K562 (cell line): Measurements from ENCODE around the gene SPAG16. TPM values are rescaled to one million over a fixed set of nuclear protein-coding genes. Genes with fewer than 3 reads are reported as not detected.

Source experiments
- ATAC-seq: fragments of 200-7000 bp; cut with Tn5 transposase; 3 replicates; pipeline ENCODE4 v1.9.1; 2020; ENCODE audit warnings: moderate library complexity
- BruUV-seq: library from RNA; stranded (reverse); fragments of 400-500 nt; replicated peaks from 2 replicates; lab custom pipeline; 2021; lab: Mats Ljungman, UMichigan
- CTCF ChIA-PET: fragments of 300-600 bp; formaldehyde crosslinking; extraction: SDS; loops from one replicate; lab custom pipeline; 2021; ENCODE audit warnings: low intra/inter-chr PET ratio; lab: Yijun Ruan, JAX
- POLR2A ChIA-PET: fragments of 300-600, 350-650 bp; sonication (Branson Sonifier 250); formaldehyde crosslinking; extraction: SDS; loops from one replicate; lab custom pipeline; 2021; ENCODE audit warnings: antibody characterized with exemption, inconsistent platforms; lab: Yijun Ruan, JAX
- DNase-seq, 4 experiments: peaks; one replicate each; pipeline versions ENCODE4 v3.0.0 to v3.0.0-alpha.2; 2011 to 2018; ENCODE audit warnings: low spot score in 3 of 4, mixed read lengths in 3 of 4; ENCODE audit errors: extremely low read depth in 1 of 4
- FAIRE-seq: peaks from 2 replicates; lab custom pipeline; 2011; peaks lifted over from hg19 to GRCh38; lab: Jason Lieb, UNC
- H2AFZ ChIP-seq: 2 replicates; pipeline ENCODE4 v1.6.0; 2011; ENCODE audit warnings: low read depth, low read length, control low read depth, inconsistent platforms
- H3K27ac ChIP-seq: fragments of 200-600 bp; 3 replicates; pipeline ENCODE4 v1.8.0; 2011; ENCODE audit warnings: low read depth, mild to moderate bottlenecking, control low read depth, inconsistent platforms, low read length, moderate library complexity, mixed read lengths; ENCODE audit errors: extremely low read depth
- H3K27me3 ChIP-seq, 2 experiments: fragments of 300-600 bp in 1 of 2; 2 replicates in 1 of 2; 3 replicates in 1 of 2; pipeline versions ENCODE4 v1.6.0 to v1.8.0; 2011; ENCODE audit warnings: inconsistent platforms in 2 of 2, low read length in 2 of 2, mild to moderate bottlenecking in 1 of 2, mixed read lengths in 1 of 2, moderate library complexity in 1 of 2; ENCODE audit not compliant: control insufficient read depth in 2 of 2, insufficient read depth in 2 of 2
- H3K36me3 ChIP-seq: fragments of 300-600 bp; 3 replicates; pipeline ENCODE4 v1.8.0; 2011; ENCODE audit warnings: mild to moderate bottlenecking, low read length, inconsistent platforms; ENCODE audit not compliant: control insufficient read depth, insufficient read depth
- H3K4me1 ChIP-seq, 2 experiments: fragments of 200-600 bp in 1 of 2; replicated peaks in 1 of 2; 2 replicates in 1 of 2; 3 replicates in 1 of 2; pipeline versions ENCODE4 v1.5.1 to v1.8.0; 2011; ENCODE audit warnings: inconsistent platforms in 2 of 2, low read length in 2 of 2, mild to moderate bottlenecking in 1 of 2, mixed read lengths in 1 of 2, moderate library complexity in 1 of 2; ENCODE audit not compliant: control insufficient read depth in 2 of 2, insufficient read depth in 2 of 2
- H3K4me2 ChIP-seq: 2 replicates; pipeline ENCODE4 v1.6.1; 2011; ENCODE audit warnings: low read length, control low read depth, inconsistent platforms, mixed read lengths; ENCODE audit not compliant: insufficient read depth
- H3K4me3 ChIP-seq: fragments of 200-600 bp; sonication (generic), shearing (Covaris generic); 2 replicates; pipeline ENCODE4 v1.5.1; 2016; ENCODE audit warnings: control low read depth, inconsistent platforms
- H3K79me2 ChIP-seq: fragments of 200-600 bp; 3 replicates; pipeline ENCODE4 v1.8.0; 2011; ENCODE audit warnings: low read length, inconsistent platforms; ENCODE audit not compliant: control insufficient read depth, insufficient read depth
- H3K9ac ChIP-seq, 2 experiments: 2 replicates each; pipeline versions ENCODE4 v1.6.0 to v1.6.1; 2011; ENCODE audit warnings: low read depth in 2 of 2, low read length in 2 of 2, control low read depth in 1 of 2, inconsistent platforms in 1 of 2, mild to moderate bottlenecking in 1 of 2, mixed read lengths in 1 of 2; ENCODE audit not compliant: insufficient read depth in 1 of 2
- H3K9me1 ChIP-seq: one replicate; pipeline ENCODE4 v1.6.0; 2011; ENCODE audit warnings: inconsistent platforms, mild to moderate bottlenecking, low read length, moderate library complexity; ENCODE audit not compliant: control insufficient read depth, insufficient read depth
- H3K9me3 ChIP-seq: replicated peaks from 2 replicates; pipeline ENCODE4 v1.5.1; 2011; ENCODE audit warnings: low read depth, low read length, inconsistent platforms; ENCODE audit not compliant: control insufficient read depth, insufficient read depth
- H4K20me1 ChIP-seq: replicated peaks from 2 replicates; pipeline ENCODE4 v1.6.1; 2011; ENCODE audit warnings: low read length, inconsistent platforms, mixed read lengths; ENCODE audit not compliant: control insufficient read depth, insufficient read depth
- EHMT2 ChIP-seq: fragments of 450-650 bp; IDR thresholded peaks from 2 replicates; pipeline ENCODE4 v1.6.1; 2018; ENCODE audit warnings: antibody characterized with exemption
- HMG20A ChIP-seq: fragments of 450-650 bp; formaldehyde crosslinking; conservative IDR thresholded peaks from 2 replicates; pipeline ENCODE4 v1.4.0; 2020; ENCODE audit warnings: mild to moderate bottlenecking, mixed read lengths
- HNRNPH1 ChIP-seq: fragments of 200-400 bp; formaldehyde crosslinking; optimal IDR thresholded peaks from 2 replicates; pipeline ENCODE3; 2017; ENCODE audit warnings: low read depth, mild to moderate bottlenecking, low read length, moderate library complexity
- ZNF174 ChIP-seq: fragments of 250-450 bp; sonication (Bioruptor Pico); IDR thresholded peaks from 2 replicates; pipeline ENCODE4 v1.4.0; 2020; ENCODE audit warnings: mild to moderate bottlenecking
- WGBS: fragments of 100-300 bp; shearing (Covaris generic); methylation state at CpG from one replicate; pipeline ENCODE4 v1.1.6; 2016; ENCODE audit warnings: low coverage, mixed read lengths; ENCODE audit not compliant: insufficient coverage; ENCODE audit errors: missing lambda C conversion rate; 5-methylcytosine and 5-hydroxymethylcytosine counted together
- in situ Hi-C: fragments of 300-500 bp; cut with MboI; formaldehyde crosslinking; loops from 4 replicates; pipeline ENCODE4 v1.15.0; 2018; ENCODE audit warnings: inconsistent platforms, mixed read lengths
- intact Hi-C: fragments of 100-400 bp; cut with micrococcal nuclease; formaldehyde crosslinking; loops from 2 replicates; pipeline ENCODE4 v1.14.2; 2022
- polyA plus RNA-seq, 8 experiments: library from polyadenylated mRNA; depleted of rRNA in 4 of 8; stranded (reverse) in 5 of 8; unstranded in 3 of 8; fragments of >200 nt; fragmentation: Nextera tagmentation in 2 of 8; fragmentation: Illumina TruSeq in 1 of 8; extraction: Ambion mirVana in 2 of 8; extraction: Trizol in 1 of 8; gene quantifications; 2 replicates each; pipeline versions ENCODE4 v1.2.1 to v1.2.3, GENCODE V29; 2011 to 2014; ENCODE audit warnings: inconsistent platforms in 1 of 8, missing spikeins in 1 of 8
- total RNA-seq, 7 experiments: library from RNA; depleted of rRNA in 6 of 7; stranded (reverse); fragments of >200 nt in 6 of 7; fragmentation: Illumina TruSeq in 2 of 7; extraction: Trizol in 2 of 7; gene quantifications; 2 replicates each; pipeline versions ENCODE4 v1.2.1 to v1.2.3, GENCODE V29; 2011 to 2021; ENCODE audit warnings: low replicate concordance in 1 of 7
- TF ChIP-seq, protein P1 (sequence below): fragments of 250-450 bp; sonication (Bioruptor Pico); IDR thresholded peaks from 2 replicates; pipeline ENCODE4 v1.8.0; 2021; ENCODE audit warnings: moderate library complexity, mild to moderate bottlenecking, inconsistent platforms
- TF ChIP-seq, protein P2 (sequence below), 2 experiments: fragments of 450-650 bp; formaldehyde crosslinking in 1 of 2; IDR thresholded peaks; 2 replicates each; pipeline versions ENCODE4 v1.4.0 to v1.6.1; 2014 to 2020; ENCODE audit warnings: mild to moderate bottlenecking in 2 of 2, borderline replicate concordance in 1 of 2, low read depth in 1 of 2

Gene SPAG16
- total and polyA plus RNA-seq, 9 of the 15 experiments (the other 6 are each of a cell fraction or from before 2014, with no cell fraction given), result 0.98 to 5.9 (median 3.5) TPM

DNA sequence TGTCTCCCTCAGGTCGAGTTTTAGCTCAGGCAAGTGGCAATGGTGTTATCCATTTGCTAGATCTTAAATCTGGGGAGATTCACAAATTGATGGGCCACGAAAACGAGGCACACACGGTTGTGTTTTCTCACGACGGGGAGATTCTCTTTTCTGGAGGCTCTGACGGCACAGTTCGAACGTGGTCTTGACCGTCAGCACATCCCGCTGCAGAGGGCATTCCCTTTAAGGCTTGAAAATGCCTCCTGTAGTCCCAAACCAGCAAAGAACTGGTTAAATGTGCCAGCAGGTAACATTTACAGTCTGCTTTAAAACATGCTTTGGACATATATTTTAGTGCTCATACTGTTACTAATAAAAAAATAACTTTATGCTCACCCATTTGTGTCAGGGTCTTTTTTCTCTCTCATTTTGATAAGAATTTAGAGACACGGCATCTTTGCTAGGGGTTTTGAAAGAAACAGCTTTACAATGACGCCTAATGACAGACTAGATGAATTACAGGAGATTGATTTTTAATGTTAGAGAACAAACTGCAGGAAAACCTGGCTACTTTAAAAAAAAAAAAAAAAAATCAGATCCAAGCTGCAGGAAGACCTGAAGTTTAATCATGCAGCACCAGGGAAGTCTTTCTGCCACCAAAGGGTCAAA, 1126.0 kb downstream of the SPAG16 start:
- H3K4me3 ChIP-seq, result no peak overlapping the region
- no peak for ATAC-seq
- POLR2A ChIA-PET, result no interaction called here
- H3K9me1 ChIP-seq, result no peaks in the 10 kb centered on the region
- CTCF ChIA-PET, result no interaction called here
- no peaks in the 10 kb centered on the region for H3K4me1 ChIP-seq
- H3K9ac ChIP-seq, result no peak overlapping the region
- no TSS peak for BruUV-seq
- 1% methylated on average over 11 of the region's 13 CpGs for WGBS
- no peak for FAIRE-seq
- in situ Hi-C loops, result no loop called here
- H3K4me2 ChIP-seq, result no peak overlapping the region
- no peaks in the 10 kb centered on the region for H3K9me3 ChIP-seq
- no peak for DNase-seq
- H3K27me3 ChIP-seq, result no peaks in the 10 kb centered on the region
- H2AFZ ChIP-seq, result no peak overlapping the region
- no peaks in the 10 kb centered on the region for H3K79me2 ChIP-seq
- intact Hi-C loops, result no loop called here
- TF ChIP-seq HNRNPH1 (no peak), ZNF174 (CRISPR knock-in tag) (no peak)
- TF ChIP-seq, protein P1, sequence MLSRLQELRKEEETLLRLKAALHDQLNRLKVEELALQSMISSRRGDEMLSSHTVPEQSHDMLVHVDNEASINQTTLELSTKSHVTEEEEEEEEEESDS (CRISPR knock-in tag), result no peak
- no peaks in the 10 kb centered on the region for H4K20me1 ChIP-seq
- H3K36me3 ChIP-seq, result no peaks in the 10 kb centered on the region
- no peak overlapping the region for H3K27ac ChIP-seq

DNA sequence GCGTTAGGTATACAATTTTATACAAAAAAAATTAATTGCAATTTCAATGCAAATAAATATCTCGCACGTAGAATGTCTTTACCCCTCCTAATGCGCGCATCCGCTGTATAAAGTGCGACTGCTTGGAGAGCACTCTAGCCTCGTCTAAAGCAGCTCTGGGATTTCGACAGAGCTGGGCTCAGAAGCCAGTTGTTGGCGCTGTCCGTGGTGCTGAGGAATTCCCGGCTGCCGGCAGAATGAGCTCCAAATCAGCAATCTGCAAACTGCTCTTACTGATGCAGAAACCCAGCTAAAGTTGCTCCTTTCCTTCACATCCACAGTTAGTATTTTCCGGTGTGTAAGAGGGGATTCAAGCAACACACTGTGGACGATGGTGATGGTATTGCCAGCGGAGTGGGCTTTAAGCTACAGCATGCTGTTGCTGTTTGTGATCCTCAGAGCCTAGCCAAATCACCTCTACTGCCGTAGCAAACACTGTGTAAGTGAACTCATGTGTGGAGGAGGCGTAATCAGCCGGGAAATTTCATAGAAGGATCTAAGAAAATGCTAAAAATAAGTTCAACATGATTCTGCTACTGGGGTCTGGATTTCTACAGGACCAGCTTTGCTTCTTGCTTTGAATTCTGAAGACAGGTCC, 1126.8 kb downstream of the SPAG16 start, which contains the start of gene VWC2L:
VWC2L (plus strand) TSS at position 137 of the 637 bp plus-strand sequence. CDS start 3,140 bp downstream, outside the sequence.
- no peak within 1 kb of the TSS for H2AFZ ChIP-seq
- in situ Hi-C loops, result no loop called here
- TF ChIP-seq, protein P2, sequence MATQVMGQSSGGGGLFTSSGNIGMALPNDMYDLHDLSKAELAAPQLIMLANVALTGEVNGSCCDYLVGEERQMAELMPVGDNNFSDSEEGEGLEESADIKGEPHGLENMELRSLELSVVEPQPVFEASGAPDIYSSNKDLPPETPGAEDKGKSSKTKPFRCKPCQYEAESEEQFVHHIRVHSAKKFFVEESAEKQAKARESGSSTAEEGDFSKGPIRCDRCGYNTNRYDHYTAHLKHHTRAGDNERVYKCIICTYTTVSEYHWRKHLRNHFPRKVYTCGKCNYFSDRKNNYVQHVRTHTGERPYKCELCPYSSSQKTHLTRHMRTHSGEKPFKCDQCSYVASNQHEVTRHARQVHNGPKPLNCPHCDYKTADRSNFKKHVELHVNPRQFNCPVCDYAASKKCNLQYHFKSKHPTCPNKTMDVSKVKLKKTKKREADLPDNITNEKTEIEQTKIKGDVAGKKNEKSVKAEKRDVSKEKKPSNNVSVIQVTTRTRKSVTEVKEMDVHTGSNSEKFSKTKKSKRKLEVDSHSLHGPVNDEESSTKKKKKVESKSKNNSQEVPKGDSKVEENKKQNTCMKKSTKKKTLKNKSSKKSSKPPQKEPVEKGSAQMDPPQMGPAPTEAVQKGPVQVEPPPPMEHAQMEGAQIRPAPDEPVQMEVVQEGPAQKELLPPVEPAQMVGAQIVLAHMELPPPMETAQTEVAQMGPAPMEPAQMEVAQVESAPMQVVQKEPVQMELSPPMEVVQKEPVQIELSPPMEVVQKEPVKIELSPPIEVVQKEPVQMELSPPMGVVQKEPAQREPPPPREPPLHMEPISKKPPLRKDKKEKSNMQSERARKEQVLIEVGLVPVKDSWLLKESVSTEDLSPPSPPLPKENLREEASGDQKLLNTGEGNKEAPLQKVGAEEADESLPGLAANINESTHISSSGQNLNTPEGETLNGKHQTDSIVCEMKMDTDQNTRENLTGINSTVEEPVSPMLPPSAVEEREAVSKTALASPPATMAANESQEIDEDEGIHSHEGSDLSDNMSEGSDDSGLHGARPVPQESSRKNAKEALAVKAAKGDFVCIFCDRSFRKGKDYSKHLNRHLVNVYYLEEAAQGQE (IDR thresholded peaks at IDR 0.05; ENCODE audit: borderline replicate concordance), result peak; percentile 94
- TF ChIP-seq, protein P2 (CRISPR knock-in tag; IDR thresholded peaks at IDR 0.05; ENCODE audit: low read depth), result peak; percentile 92
- no peak for TF ChIP-seq HMG20A (CRISPR knock-in tag)
- TF ChIP-seq EHMT2, result peak; percentile 73
- TF ChIP-seq, all 486 proteins: peak for 2
- no peak for ATAC-seq
- no TSS peak for BruUV-seq
- Histone ChIP-seq H3K4me1 (no peaks in the 10 kb centered on the region), H3K9me1 (no peaks in the 10 kb centered on the region), H3K9me3 (no peaks in the 10 kb centered on the region), H3K4me2 (no peak within 1 kb of the TSS), H3K79me2 (no peaks in the 10 kb centered on the region), H3K36me3 (no peaks in the 10 kb centered on the region), H3K27me3 (no peaks in the 10 kb centered on the region), H4K20me1 (no peaks in the 10 kb centered on the region), H3K4me3 (no peak within 1 kb of the TSS), H3K27ac (no peak within 1 kb of the TSS), H3K9ac (no peak within 1 kb of the TSS)
- DNase-seq, result peak; percentile 2 to 34 (median 4)
- WGBS, result under 1% methylated on average over 19 of the region's 19 CpGs
- intact Hi-C loops, result no loop called here
- POLR2A ChIA-PET, result no interaction called here
- no peak for FAIRE-seq
- CTCF ChIA-PET, result interaction anchor here (0.7 kb wide), 1 partner anchor 591 kb away, joined by 3 read pairs; no protein-coding TSS in a partner anchor
